ENCODE measurements around the gene OPN1MW2.
"Not testable (repeated sequence)": the region's sequence is repeated elsewhere in the genome, so short reads cannot be mapped to it uniquely, and the experiment has no call there.

Gene OPN1MW2

DNA sequence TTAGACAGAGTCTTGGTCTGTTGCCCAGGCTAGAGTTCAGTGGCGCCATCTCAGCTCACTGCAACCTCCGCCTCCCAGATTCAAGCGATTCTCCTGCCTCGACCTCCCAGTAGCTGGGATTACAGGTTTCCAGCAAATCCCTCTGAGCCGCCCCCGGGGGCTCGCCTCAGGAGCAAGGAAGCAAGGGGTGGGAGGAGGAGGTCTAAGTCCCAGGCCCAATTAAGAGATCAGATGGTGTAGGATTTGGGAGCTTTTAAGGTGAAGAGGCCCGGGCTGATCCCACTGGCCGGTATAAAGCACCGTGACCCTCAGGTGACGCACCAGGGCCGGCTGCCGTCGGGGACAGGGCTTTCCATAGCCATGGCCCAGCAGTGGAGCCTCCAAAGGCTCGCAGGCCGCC is at the start of gene OPN1MW2:
Gene OPN1MW2 (plus strand): TSS at position 301 of the 400 bp plus-strand sequence. CDS start 60 bp downstream, at position 361.
- not testable (repeated sequence) for DNase-seq (ENCODE audit: low spot score)

DNA sequence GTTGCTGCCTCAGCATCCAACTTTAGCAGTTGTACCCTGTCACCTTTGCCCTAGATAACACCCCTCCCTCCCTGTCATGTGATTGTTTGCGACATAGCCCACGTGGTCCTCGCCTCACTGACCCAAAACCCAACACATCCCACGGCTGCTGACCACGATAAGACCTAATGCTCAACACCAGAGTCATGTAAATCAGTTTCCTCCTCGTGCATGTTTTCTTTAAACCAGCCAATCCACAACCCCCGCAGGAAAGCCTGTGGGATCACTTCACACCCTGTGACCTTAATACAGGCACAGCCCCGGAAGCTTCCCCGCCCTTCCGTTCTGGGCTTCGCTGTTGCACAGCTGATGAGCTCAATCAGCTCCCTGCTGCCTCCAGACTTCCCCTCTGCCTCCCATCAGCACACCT is 47.0 kb upstream of the OPN1MW2 start:
- DNase-seq (ENCODE audit: low spot score), result not testable (repeated sequence)

GRCh38 chrX:154174356-154174755 is 45.2 kb upstream of the OPN1MW2 start:
- DNase-seq (ENCODE audit: low spot score), result not testable (repeated sequence)

GRCh38 chrX:154182296-154182695 is 37.3 kb upstream of the OPN1MW2 start, which contains the start of gene OPN1MW:
OPN1MW (plus strand) TSS chrX:154182596; CDS start chrX:154182678, 82 bp downstream.
- DNase-seq (ENCODE audit: low spot score), result not testable (repeated sequence)

GRCh38 chrX:154183794-154184193 is 35.8 kb upstream of the OPN1MW2 start:
- not testable (repeated sequence) for DNase-seq (ENCODE audit: low spot score)

DNA sequence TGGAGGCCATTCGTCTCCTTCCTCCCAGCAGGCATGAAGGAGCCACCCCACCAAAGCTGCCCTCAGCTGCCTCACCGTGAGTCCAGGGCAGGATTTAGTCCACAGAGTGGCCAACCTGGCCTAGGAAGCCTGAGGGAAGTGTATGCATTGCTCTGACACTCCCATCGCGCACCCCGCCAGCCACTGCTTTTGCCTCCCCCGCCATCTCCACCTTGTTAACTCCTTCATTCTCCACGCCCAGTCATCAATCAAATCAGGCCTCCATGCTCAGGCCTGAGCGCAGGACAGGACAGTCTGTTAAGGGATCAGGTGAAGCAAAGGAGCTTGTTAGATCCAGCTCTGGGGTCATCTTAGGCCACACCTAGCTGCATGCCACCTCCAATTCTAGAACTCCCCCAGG is 26.7 kb upstream of the OPN1MW2 start:
- DNase-seq (ENCODE audit: low spot score), result not testable (repeated sequence)

GRCh38 chrX:154194316-154194715 is 25.2 kb upstream of the OPN1MW2 start:
- DNase-seq (ENCODE audit: low spot score), result not testable (repeated sequence)

GRCh38 chrX:154196466-154196865 is 23.1 kb upstream of the OPN1MW2 start:
- DNase-seq (ENCODE audit: low spot score), result not testable (repeated sequence)

- DNase-seq (ENCODE audit: low spot score), result not testable (repeated sequence)
Measured at GRCh38 chrX:154209670-154210418, 9.7 kb upstream of the OPN1MW2 start.

- DNase-seq (ENCODE audit: low spot score), result not testable (repeated sequence)
Measured at GRCh38 chrX:154211057-154211456, 8.5 kb upstream of the OPN1MW2 start.

GRCh38 chrX:154211499-154211898 is 8.1 kb upstream of the OPN1MW2 start:
- not testable (repeated sequence) for DNase-seq (ENCODE audit: low spot score)

DNA sequence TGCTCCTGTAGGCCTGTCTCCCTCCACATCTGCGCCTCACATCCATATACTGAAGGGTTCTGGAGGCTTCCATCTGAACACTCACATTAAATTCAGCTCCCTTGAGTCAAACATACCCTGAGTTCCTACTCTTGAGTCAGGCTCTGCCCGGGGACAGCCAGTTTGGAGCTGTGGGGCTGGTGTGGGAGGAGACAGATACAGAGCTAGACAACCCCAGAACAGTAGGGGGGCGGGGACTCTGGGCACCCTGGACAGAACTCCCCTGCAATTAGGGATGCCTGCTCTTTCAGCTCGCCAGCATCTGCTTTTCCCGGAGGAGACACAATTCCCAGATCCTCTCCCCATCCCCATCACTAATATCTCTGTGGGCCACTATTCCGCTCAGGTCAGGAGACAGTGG is 5.7 kb downstream of the OPN1MW2 start:
- not testable (repeated sequence) for DNase-seq (ENCODE audit: low spot score)

GRCh38 chrX:154226706-154227105 is 7.2 kb downstream of the OPN1MW2 start:
- not testable (repeated sequence) for DNase-seq (ENCODE audit: low spot score)

DNA sequence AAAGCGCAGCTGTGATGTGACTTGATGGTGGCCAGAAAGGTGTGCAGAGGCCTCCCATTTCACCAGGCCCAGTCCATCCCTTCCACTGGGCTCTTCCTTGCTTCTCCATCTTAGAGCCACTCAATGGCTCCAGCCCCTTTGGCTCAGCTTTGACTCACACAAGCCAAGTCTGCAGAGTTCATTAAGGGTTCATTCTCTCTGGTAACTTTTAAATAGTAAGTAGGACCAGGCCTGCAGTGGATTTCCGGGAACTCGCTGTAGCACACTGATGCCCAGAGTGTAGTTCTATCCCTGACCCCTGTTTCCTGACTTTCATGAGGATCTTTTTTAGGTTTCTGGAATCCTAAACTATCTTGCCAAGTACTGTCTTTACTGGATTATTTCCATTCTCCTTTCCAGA is 11.9 kb downstream of the OPN1MW2 start:
- DNase-seq (ENCODE audit: low spot score), result not testable (repeated sequence)

- DNase-seq (ENCODE audit: low spot score), result not testable (repeated sequence)
Measured at GRCh38 chrX:154233620-154234019, 14.1 kb downstream of the OPN1MW2 start.

DNA sequence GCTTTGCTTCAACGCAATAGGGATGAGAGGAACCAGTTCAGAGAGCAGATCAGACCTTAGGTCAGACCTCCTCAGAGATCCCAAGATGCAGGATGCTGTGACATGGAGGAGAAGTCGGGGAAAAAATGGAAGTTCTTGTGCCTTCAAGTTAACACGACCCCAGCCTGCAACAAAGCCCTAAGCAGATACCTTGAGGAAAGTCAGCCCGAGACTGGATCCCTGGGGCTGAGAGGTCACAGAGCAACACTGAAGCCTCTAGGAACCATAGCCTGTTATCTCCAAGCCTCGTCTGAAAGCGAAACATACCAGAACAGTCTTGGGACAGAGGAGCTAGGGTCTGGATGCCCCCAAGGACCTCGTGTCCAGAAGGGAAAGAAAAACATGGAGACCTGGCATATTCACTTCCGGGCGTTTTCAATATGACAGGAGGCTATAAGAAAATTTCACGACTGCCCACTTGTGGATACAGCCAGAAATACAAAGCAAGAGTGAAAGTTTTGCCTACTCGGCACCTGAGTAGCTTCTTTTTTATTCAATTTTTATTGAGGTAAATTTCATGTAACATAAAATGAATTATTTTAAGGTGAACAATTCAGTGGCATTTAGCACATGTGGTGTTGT is 19.5 kb downstream of the OPN1MW2 start:
- not testable (repeated sequence) for DNase-seq (ENCODE audit: low spot score)

DNA sequence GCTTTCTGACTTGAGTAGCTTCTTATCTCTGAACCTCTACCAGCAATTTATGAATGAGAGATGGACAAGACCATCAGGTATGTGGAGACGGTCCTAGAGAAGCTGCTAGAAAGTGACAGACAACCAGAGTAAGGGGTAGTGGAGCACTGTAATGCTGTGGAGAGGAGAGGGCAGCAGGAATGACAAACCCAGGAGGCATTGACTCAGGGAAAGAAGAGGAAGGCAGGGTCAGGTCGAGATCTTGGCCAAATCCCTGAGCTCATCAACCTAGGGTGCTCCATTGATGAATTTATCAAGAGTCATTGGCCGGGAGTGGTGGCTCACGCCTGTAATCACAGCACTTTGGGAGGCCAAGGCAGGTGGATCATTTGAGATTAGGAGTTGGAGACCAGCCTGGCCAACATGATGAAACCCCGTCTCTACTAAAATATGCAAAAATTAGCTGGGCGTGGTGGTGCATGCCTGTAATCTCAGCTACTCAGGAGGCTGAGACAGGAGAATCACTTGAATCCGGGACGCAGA is 20.5 kb downstream of the OPN1MW2 start:
- DNase-seq (ENCODE audit: low spot score), result not testable (repeated sequence)

DNA sequence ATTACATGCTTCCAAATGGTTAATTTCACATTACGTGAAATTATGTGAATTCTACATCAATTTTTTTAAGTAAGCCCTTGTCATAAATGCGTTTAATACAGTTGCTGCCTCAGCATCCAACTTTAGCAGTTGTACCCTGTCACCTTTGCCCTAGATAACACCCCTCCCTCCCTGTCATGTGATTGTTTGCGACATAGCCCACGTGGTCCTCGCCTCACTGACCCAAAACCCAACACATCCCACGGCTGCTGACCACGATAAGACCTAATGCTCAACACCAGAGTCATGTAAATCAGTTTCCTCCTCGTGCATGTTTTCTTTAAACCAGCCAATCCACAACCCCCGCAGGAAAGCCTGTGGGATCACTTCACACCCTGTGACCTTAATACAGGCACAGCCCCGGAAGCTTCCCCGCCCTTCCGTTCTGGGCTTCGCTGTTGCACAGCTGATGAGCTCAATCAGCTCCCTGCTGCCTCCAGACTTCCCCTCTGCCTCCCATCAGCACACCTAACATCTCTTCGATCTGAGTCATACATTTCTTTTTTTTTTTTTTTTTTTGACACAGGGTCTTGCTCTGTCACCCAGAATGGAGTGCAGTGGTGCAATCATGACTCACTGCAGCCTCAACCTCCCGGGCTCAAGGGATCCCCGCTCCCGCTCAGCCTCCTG is 28.0 kb downstream of the OPN1MW2 start:
- not testable (repeated sequence) for DNase-seq (ENCODE audit: low spot score)

DNA sequence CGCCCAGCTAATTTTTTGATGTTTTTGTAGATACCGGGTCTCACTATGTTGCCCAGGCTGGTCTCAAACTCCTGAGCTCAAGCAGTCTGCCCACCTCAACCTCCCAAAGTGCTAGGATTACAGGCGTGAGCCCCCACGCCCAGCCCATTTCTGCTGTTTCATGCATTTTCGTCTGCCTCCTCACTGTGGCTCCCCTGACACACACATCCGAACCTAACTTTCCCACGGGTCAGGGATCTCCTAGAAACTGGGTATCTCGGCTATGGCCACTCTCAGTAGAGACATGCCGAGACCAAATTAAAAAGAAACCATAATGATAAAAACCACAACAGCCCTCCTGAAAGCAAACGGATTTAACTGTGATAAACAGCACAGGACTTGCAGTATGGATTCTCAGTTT is 28.5 kb downstream of the OPN1MW2 start:
- DNase-seq (ENCODE audit: low spot score), result not testable (repeated sequence)

DNA sequence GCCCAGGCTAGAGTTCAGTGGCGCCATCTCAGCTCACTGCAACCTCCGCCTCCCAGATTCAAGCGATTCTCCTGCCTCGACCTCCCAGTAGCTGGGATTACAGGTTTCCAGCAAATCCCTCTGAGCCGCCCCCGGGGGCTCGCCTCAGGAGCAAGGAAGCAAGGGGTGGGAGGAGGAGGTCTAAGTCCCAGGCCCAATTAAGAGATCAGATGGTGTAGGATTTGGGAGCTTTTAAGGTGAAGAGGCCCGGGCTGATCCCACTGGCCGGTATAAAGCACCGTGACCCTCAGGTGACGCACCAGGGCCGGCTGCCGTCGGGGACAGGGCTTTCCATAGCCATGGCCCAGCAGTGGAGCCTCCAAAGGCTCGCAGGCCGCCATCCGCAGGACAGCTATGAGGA is 37.7 kb downstream of the OPN1MW2 start, which contains the start of gene OPN1MW3:
Gene OPN1MW3 (plus strand): TSS at position 301 of the 400 bp plus-strand sequence. CDS start 38 bp downstream, at position 339.
- DNase-seq (ENCODE audit: low spot score), result not testable (repeated sequence)

- not testable (repeated sequence) for DNase-seq (ENCODE audit: low spot score)
Measured at GRCh38 chrX:154258711-154259110, 39.2 kb downstream of the OPN1MW2 start.

- not testable (repeated sequence) for DNase-seq (ENCODE audit: low spot score)
Measured at GRCh38 chrX:154263072-154263471, 43.5 kb downstream of the OPN1MW2 start.

Data from LoVo (cell line).